SK-N-MC (cell line): Measurements from ENCODE around the gene BRAF.

Source experiments
- EZH2 ChIP-seq: fragments of 200-600 bp; sonication (generic); IDR thresholded peaks from one replicate; pipeline ENCODE4 v1.6.1; 2017; ENCODE audit warnings: antibody characterized with exemption
- POLR2AphosphoS5 ChIP-seq: IDR thresholded peaks from 2 replicates; pipeline ENCODE4 v1.6.1; 2012; ENCODE audit warnings: mild to moderate bottlenecking, low read depth, low read length, borderline replicate concordance

DNA sequence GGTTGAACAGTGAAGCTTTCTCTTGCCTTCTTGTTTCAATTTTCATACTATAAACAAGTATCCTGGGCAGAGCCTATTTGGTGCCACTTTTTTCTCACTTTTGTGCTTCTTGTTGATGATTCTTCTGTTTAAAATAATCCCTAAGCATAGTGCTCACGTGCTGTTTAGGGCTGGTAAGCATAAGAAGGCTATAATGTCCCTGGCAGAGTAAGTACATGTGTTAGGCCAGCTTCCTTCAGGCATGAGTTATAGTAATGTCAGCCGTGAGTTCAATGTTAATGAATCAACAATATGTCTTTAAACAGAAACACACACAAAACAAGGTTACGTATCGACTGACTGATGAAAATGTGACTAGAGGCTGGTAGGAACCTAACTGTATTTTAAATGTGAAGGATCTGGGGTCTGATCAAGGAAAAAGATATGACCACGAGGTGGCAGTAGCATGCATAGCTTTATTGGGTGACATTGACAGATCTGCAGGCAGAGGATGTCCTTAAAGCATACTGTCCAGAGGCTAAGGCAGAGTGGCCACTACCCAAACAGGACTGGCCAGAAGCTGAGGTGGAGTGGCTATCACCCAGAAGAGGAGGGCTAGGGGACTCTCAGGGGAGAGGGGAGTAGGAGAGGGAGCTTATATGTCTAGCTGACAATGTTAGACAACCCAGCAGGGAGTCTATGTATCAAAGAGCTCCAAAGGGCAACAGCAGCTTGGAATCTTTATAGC, 113.7 kb downstream of the BRAF start:
- no peak for TF ChIP-seq POLR2AphosphoS5
- TF ChIP-seq EZH2, result no peak
